GM18858 (cell line): Measurements from ENCODE around the gene KCNJ9.
A peak's percentile ranks its signal among the peaks of the same experiment; 100 is the strongest.

ENCODE experiments used
- ATAC-seq: cut with Tn5 transposase; IDR thresholded peaks from one replicate; pipeline ENCODE4 v1.9.1; 2021; ENCODE audit not compliant: unreplicated experiment

KCNJ9 gene

DNA sequence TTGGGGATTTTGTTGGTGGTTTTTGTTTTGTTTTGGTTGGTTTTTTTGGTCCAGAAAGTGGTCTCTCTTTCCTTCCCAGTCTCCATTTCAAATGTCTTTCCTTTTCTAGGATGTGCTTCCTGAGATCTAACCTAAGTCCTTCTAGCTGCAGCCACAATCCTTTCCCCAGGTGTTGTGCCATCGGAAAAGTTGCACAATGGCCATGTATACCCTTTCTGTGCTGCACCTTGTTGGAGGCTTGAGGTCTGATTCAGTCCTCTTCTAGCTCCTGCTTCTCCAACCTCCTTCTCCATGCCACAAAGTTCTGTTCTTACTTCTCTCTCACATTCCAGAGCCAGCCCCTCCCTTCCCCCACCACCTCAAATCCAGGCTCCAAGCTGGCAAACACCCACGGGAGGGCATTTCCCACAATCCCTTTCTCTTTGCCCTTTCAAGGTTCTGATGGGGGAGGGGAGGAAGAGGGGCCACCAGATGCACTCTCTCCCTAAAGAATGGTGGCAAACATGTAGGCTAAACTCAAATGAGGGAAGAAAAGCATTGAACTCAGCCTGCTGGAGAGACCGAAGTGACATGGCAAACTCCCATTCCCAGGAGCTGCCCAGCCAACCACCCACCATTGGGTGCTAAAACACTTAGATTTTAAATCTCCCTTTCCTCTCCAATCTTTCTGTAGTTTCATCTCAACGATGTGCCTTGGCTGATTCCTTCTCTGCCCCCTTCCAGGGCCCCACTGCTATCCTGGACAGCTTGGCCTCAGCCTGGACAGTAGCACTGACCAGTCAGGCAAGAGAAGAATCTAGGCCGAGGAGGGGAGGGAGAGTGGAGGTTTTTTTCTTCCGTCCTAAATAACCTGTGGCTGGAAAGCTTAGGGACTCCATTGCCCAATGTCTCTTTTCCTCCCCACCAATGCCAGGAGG, 14.3 kb upstream of the KCNJ9 start:
- ATAC-seq, result no peak

DNA sequence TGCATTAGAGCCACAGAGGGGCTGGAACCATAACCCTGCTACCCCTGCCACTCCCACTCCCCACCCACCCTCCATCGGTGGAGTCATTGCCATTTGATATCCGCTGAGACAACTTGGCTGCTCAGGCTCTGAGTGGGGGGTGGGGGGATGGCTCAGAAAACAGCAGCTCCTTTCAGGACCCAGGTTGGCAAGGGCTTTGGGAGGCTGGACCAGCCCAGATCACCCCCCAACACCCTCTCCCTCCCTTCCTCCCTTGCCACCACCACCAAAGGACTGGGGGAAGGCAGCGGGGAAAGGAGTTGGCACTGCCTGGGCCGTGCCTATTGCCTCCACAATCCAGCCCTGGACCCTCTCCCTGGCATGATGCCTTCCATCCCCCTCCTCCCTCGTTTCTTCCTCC, 13.1 kb upstream of the KCNJ9 start:
- no peak for ATAC-seq

- ATAC-seq, result no peak
Measured at GRCh38 chr1:160069460-160070231, 11.7 kb upstream of the KCNJ9 start, which contains the start of gene KCNJ10. Gene KCNJ10 (minus strand): TSS chr1:160070160. CDS start chr1:160042532, 27,628 bp downstream.

- no peak for ATAC-seq
Measured at GRCh38 chr1:160070243-160071163, 10.8 kb upstream of the KCNJ9 start.

DNA sequence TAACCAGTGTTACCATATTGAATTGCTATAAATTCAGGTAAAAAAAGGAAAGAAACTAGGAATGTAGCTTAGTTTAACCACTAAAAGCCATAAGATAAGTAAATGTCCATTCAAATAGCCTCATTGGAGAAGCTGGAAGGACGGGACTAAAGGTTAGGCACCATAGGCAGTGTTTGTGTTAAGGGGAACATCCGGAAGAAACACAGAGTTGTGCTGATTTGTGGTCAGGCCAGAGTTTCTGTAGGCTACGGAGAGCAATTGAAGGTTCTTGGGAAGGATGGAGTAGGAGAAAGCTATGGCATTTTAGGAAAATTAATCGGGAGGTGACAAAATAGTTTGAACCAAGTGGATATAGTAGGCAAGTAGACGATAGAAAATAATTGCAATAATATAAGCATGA, 10.0 kb upstream of the KCNJ9 start:
- no peak for ATAC-seq

- ATAC-seq, result no peak
Measured at GRCh38 chr1:160074865-160075264, 6.5 kb upstream of the KCNJ9 start.

DNA sequence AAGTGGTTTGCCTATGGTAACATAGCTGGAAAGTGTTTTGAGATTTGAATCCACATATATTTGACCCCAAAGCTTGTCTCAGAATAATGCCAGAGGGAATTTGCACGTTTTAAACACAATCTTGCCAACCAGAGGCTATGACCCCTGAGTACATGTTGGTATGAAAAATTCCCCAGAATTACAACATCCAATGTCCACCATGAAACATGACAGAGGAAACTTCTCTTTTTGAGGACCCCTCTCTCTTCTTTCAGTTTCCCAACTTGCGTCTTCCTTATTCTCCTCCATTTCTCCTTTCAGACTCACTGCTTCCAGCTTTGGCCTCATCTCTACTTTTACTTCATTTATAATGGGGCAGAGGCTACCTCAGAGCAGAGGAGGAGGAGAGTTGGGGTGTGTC, 5.5 kb upstream of the KCNJ9 start:
- ATAC-seq, result no peak

GRCh38 chr1:160076295-160076694, 5.0 kb upstream of the KCNJ9 start:
- no peak for ATAC-seq

GRCh38 chr1:160077486-160077885, 3.9 kb upstream of the KCNJ9 start:
- no peak for ATAC-seq

DNA sequence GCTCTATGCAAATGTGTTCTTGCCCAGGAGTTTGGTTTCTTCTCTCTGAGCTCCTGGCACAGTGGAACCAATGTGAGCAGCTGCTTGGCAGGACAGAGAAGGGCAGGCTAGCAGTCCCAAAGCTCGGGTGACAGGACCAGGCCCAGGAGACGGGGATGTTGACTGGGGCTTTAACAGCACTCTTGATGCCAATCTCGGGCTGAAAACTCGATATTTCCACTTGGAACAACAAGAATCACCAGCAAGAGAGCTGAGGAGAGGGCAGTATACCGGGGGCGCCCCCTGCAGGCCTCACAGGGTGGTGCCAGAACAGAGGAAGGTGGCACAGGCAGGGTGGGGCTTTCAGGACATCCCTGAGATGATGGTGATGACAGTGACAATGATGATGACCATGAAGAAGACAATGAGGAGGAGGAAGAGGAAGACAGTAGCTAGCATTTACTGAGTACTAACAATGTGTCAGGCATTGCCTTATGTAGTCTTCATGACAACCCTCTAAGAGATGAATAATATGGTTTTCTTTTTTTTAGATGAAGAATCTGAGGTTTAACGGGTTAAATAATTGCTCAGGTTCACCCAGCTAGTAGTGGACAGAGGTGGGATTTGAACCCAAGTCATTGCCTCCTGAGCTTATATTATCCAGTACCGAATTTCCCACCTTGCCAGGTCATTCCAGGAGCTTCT, 2.7 kb upstream of the KCNJ9 start:
- ATAC-seq, result peak; percentile 51

DNA sequence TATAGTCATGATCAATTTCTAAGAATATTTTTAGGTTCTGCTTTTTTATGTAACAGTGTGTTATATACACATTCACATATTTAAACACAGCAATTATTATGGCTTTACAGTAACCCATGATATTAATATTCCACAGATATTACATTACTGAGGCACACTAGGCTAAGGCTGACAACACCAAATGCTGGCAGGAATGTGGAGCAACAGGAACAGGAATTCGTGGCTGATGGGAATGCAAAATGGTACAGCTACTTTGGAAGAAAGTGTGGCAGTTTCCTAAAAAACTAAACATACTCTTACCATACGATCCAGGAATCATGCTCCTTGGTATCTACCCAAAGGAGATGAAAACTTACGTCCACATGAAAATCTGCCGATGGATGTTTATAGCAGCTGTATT, 1.9 kb upstream of the KCNJ9 start:
- ATAC-seq, result no peak

- ATAC-seq, result no peak
Measured at GRCh38 chr1:160080381-160081100, 797 bp upstream of the KCNJ9 start.

DNA sequence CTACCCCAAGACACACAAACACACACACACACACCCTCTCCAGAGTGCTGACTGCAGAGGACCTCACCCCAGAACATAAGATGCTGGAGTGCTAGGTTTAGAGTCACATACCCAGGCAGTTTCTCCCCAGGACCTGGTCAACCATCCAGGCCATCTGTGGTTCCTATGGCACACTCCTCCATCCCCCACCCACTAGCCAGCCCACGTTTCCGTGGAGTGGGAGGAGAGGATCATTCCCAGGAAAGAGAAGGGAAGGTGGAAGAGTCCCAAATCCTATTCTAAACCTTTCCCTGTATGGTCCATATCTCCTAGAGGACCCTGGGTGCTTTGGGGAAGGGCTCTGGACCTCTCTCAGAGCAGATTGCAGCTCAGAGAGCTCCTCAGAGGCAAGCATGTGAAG, 1.1 kb downstream of the KCNJ9 start:
- ATAC-seq, result no peak

DNA sequence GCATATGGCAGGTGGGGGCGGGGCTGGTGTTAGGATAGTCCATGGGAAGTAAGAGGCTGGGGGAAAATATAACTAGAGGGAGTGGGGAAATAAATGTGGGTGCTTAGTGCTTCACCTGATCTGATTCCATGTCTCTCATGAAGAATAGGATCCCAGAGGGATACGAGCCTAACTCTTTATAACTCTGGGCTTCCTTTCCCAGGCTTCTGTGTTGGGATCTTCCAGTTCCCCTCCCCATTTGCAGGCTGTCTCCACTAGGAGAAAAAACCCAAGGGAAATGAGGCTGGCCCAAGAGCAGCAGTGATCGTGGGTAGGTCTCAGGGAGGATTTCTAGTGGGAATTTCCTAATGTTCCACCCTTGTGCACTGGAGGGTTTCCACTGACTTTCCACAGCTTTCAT, 1.6 kb downstream of the KCNJ9 start:
- ATAC-seq, result no peak

GRCh38 chr1:160083968-160084770, 2.8 kb downstream of the KCNJ9 start:
- no peak for ATAC-seq

DNA sequence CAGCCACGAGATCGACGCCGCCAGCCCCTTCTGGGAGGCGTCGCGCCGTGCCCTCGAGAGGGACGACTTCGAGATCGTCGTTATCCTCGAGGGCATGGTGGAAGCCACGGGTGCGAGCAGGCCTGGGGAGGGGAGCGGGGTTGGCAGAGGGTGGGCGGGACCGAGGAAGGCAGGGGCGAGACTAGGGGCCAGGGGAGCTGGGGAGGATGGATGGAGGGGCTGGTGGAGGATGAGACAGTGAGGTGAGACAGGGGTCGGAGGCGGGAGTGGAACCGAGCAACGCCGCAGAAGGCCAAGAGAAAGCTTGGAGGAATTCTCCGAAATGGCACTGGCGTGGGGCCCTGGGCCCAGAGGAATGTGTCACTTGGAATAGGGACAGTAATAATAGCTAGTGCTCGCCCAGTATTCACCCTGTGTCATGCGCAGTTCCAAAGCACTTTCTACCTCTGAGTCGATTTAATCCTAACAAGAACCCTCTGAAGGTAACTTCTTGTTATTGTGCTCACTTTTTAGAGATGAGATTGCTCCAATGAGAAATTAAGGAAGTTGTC, 3.5 kb downstream of the KCNJ9 start:
- no peak for ATAC-seq

DNA sequence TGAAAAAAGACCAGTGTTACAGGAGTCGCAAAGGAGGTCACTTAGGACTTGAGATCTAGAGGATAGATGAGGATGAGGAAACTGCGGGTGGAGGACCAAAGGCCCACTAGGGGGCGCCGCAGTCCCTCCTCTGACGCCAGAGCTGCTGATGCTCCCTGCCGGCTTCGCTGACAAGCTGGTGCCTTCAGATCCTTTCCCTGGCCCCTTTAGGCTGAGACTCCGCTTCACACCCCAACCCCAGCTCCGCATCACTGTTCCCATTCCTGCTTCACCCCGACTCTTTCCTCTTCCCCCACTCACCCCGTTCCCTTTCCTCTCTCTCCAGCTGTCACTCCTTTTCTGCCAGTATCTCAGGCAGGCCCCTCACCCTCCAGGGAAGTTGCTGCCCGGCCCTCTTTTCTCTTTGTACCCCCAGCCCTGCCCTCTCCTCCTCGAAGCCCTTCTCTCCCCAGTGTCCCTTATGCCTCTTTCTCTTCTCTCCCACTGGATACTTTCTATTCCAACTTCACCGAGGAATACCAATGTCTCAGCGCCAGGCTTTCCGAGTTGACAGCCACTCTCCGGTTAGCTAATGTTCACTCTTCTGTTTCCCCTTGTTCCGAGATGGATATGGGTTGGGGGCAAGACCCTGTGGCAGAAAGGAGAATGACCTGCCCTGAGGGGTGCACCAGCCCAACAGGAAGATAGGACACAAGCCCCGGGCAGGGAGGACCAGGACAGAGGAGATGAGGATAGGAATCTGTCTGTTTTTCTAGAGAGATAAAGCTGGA, 4.5 kb downstream of the KCNJ9 start:
- ATAC-seq, result no peak

DNA sequence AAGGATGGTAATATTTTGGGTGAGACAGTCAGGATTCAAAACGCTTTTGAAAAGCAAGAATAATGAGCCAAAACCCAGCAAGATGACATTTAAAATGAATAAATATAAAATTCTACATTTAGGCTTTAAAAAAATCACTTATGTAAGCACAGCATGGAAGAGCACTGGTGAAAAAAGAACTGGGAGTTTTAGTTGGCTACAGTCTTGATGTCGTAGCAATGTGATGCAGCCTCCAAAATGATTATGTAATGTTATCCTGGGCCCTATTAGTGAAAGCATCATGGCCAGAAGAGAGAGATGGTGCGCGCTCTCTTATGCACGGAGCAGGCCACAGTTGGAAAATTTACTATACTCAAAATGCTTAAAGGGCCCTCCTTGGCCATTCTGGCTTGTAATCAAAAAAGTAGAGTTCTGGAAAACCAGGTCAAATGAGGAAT, 5.1 kb downstream of the KCNJ9 start:
- ATAC-seq, result no peak
